Measurements from ENCODE around the gene RAD54L2.
"Not testable (repeated sequence)": the region's sequence is repeated elsewhere in the genome, so short reads cannot be mapped to it uniquely, and the experiment has no call there.

RAD54L2 gene

DNA sequence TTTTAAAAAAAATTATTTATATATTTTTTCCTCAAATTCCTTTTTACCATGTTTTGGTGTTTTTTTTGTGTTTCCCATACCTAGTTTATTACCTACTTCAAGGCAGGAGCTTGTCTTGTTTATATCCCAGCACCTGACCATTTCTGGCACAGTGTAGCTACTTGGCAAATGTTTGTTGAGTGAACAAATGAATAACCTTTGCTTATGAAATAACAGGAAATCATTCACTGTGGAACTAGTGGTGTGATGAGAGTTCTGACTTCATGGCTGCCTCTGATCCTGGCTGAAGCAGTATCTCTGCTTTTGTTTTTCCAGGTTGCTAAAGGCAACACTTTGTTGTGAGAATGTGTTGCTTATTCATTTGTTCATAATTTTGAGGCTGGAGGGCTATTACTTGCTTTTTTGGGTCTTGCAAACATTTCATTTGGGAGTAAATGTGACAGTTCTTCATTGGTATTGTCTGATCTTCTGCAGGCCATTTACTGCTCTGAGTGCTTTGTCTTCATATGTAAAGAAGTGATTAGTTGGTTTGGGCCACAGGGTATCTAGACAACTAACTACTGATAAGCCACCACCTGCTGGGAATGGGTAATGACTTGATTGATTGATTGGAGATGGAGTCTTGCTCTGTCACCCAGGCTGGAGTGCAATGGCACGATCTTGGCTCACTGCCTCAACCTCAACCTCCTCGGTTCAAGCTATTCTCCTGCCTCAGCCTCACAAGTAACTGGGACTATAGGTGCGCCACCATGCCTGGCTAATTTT is 5.7 kb downstream of the RAD54L2 start:
- Histone ChIP-seq H3K9me3 (no peaks in the 10 kb centered on the region), H3K9ac (no peak overlapping the region), H3K4me1 (peaks cover 15% of the 10 kb centered on the region), H3K4me2 (no peak overlapping the region), H3K27me3 (no peaks in the 10 kb centered on the region), H4K20me1 (peaks cover 98% of the 10 kb centered on the region), H3K36me3 (peaks cover 82% of the 10 kb centered on the region), H3K27ac (no peak overlapping the region), H3K4me3 (no peak overlapping the region)
- no peak for TF ChIP-seq Cebpa-rat (IDR thresholded peaks at IDR 0.05)

DNA sequence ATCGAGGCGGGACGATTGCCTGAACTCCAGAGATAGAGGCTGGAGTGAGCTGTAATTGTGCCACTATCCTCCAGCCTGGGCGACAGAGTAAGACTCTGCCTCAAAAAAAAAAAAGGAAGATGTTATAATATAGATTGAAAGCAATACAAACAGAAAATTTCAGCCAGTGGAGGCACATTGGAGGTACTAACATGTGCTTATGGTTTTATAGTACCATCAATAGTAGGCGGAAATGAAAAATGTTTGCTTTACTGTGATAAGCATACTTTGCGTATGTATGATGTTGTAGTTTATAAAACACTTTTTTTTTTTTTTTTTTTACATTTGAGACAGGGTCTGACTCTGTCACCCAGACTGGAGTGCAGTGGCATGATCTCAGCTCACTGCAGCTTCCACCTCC is 8.8 kb downstream of the RAD54L2 start:
- Histone ChIP-seq H4K20me1 (peaks cover 97% of the 10 kb centered on the region), H3K4me1 (no peaks in the 10 kb centered on the region), H3K9me3 (no peaks in the 10 kb centered on the region), H3K36me3 (peaks cover 96% of the 10 kb centered on the region), H3K27me3 (no peaks in the 10 kb centered on the region), H3K27ac (no peak overlapping the region), H3K4me3 (no peak overlapping the region), H3K4me2 (no peak overlapping the region), H3K9ac (no peak overlapping the region)
- no peak for TF ChIP-seq Cebpa-rat (IDR thresholded peaks at IDR 0.05)

DNA sequence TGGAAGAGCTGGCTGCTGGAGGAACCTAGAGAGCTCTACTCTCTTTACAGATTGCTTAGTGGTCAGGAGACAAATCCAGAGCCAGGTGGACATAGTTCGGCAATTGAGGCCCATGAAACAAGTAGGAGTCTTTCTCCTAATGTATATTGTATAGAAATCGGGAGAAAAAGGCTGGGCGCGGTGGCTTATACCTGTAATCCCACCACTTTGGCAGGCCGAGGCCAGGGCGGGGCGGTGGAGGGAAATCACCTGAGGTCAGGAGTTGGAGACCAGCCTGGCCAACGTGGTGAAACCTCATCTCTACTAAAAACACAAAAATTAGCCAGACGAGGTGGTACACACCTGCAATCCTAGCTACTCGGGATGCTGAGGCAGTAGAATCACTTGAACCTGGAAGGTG is 10.8 kb downstream of the RAD54L2 start:
- Histone ChIP-seq H3K4me2 (no peak overlapping the region), H3K27me3 (no peaks in the 10 kb centered on the region), H3K27ac (no peak overlapping the region), H3K4me1 (no peaks in the 10 kb centered on the region), H3K9ac (no peak overlapping the region), H3K9me3 (no peaks in the 10 kb centered on the region), H4K20me1 (peaks cover 90% of the 10 kb centered on the region), H3K36me3 (peaks cover 96% of the 10 kb centered on the region), H3K4me3 (no peak overlapping the region)
- no peak for TF ChIP-seq Cebpa-rat (IDR thresholded peaks at IDR 0.05)

DNA sequence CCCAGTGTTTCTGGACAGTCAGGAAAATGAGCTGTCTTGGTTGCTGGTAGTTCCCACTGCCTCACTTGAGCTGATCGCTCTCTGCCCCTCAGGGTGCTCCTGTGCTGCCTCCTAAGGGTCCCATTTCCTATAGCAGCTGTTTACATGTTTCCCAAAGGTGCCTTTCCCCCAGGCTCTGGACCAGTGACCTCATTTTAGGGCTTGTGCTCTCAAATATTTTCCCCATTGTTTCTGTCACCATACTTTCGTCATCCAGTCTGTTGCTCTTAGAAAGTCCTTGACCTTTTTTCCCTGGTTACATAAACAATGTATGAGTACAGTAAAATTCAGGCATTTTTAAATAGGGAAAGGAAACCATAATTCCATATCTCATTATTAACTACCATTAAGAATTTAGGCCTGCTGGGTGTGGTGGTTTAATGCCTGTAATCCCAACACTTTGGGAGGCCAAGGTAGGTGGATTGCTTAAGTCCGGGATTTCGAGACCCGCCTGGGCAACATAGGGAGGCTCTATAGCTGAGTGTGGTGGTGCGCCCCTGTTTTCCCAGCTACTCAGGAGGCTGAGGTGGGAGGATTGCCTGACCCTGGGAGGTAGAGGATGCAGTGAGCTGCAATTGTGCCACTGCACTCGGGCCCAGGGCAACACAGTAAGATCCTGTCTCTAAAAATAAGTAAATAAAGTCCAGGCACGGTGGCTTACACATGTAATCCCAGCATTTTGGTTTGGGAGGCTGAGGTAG is 11.7 kb downstream of the RAD54L2 start:
- no peak overlapping the region for H3K9ac ChIP-seq

DNA sequence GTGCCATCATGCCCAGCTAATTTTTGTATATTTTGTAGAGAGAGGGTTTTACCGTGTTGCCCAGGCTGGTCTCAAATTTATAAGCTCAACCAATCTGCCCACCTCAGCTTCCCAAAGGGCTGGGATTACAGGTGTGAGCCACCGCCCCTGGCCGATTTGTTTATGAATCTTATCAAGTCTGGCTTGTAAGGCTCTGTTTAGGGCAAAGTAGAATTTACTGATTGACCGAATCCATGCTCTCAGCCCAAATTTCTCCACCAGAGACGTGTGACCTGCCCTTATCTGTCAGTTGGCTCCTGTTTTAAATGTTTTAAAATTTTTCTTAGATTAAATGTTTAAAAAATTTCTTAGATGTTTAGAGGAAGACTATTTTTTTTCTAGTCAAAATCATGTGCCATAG is 19.5 kb downstream of the RAD54L2 start:
- TF ChIP-seq Cebpa-rat (IDR thresholded peaks at IDR 0.05), result no peak
- Histone ChIP-seq H3K4me1 (no peaks in the 10 kb centered on the region), H3K9me3 (no peaks in the 10 kb centered on the region), H3K27ac (no peak overlapping the region), H3K9ac (no peak overlapping the region), H4K20me1 (peaks cover 75% of the 10 kb centered on the region), H3K27me3 (no peaks in the 10 kb centered on the region), H3K4me3 (no peak overlapping the region), H3K36me3 (peaks cover 83% of the 10 kb centered on the region), H3K4me2 (no peak overlapping the region)

More for the DNA sequence above, 11.7 kb downstream of the RAD54L2 start:
- H4K20me1 ChIP-seq, result peaks cover 90% of the 10 kb centered on the region
- no peaks in the 10 kb centered on the region for H3K27me3 ChIP-seq
- H3K27ac ChIP-seq, result no peak overlapping the region
- peaks cover 96% of the 10 kb centered on the region for H3K36me3 ChIP-seq
- no peak for TF ChIP-seq Cebpa-rat (IDR thresholded peaks at IDR 0.05)
- H3K9me3 ChIP-seq, result no peaks in the 10 kb centered on the region
- H3K4me3 ChIP-seq, result no peak overlapping the region
- H3K4me1 ChIP-seq, result no peaks in the 10 kb centered on the region
- no peak overlapping the region for H3K4me2 ChIP-seq

DNA sequence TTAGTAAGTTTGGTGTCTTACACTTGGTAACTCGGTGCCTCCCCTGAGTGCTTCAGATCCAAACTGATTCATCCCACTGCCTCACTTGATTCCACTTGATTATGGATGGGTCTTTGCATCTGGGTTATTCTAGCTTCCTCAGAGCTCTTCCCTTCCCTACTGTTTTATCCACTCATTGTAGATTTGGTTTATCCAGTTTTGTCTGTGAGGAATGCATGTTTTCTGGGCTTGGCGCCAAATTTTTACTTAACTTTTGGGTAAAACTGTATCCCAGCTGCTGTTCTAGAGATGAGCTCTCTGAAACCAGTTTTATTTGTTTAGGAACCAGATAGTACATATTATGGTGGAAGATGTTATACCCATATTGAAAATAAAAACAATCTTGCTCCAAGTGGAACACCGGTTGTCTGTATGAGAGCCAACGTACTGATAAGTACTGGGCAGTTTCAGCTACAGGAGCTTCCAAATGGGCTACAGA is 20.9 kb downstream of the RAD54L2 start:
- Histone ChIP-seq H3K27ac (no peak overlapping the region), H3K36me3 (peaks cover 68% of the 10 kb centered on the region), H3K4me3 (no peak overlapping the region), H3K4me1 (peaks cover 10% of the 10 kb centered on the region), H3K9me3 (no peaks in the 10 kb centered on the region), H4K20me1 (peaks cover 76% of the 10 kb centered on the region), H3K4me2 (no peak overlapping the region), H3K9ac (no peak overlapping the region), H3K27me3 (no peaks in the 10 kb centered on the region)
- no peak for TF ChIP-seq Cebpa-rat (IDR thresholded peaks at IDR 0.05)

DNA sequence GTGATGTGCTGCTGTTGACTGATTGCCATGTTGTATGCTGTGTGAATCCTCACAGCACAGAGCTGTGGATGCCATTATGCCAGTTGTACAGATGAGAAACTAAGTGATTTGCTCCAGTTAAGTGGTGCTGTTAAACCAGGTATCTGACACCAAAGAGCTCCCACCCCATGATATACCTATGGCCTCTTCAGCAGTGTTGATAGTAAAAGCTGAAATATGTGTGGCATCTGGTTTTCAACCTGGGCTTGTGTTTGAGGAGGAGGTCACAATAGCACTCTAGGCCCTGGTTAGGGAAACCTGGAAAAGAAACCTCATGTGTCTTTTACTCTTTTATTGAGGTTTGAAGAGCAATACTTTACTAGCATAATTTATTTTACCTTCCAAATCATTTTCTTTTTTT is 21.4 kb downstream of the RAD54L2 start:
- no peak for TF ChIP-seq Cebpa-rat (IDR thresholded peaks at IDR 0.05)
- Histone ChIP-seq H3K4me1 (peaks cover 10% of the 10 kb centered on the region), H4K20me1 (peaks cover 76% of the 10 kb centered on the region), H3K27ac (no peak overlapping the region), H3K9me3 (no peaks in the 10 kb centered on the region), H3K4me3 (no peak overlapping the region), H3K9ac (no peak overlapping the region), H3K4me2 (no peak overlapping the region), H3K36me3 (peaks cover 63% of the 10 kb centered on the region), H3K27me3 (no peaks in the 10 kb centered on the region)

DNA sequence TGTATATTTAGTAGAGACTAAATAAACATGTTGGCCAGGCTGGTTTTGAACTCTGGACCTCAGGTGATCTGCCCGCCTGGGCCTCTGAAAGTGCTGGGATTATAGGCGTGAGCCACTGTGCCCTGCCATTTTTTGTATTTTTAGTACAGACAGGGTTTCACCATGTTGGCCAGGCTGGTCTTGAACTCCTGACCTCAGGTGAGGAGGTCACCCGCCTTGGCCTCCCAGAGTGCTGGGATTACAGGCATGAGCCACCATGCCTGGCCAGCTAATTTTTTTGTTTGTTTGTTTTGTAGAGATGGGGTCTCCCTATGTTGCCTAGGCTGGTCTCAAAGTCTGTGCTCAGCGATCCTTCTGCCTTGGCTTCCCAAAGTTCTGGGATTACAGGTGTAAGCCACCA is 23.9 kb downstream of the RAD54L2 start:
- peaks cover 39% of the 10 kb centered on the region for H3K36me3 ChIP-seq
- not testable (repeated sequence) for H3K4me3 ChIP-seq, H3K9me3 ChIP-seq, H3K27ac ChIP-seq, H3K27me3 ChIP-seq, H3K9ac ChIP-seq, H3K4me2 ChIP-seq
- peaks cover 84% of the 10 kb centered on the region for H4K20me1 ChIP-seq
- peaks cover 23% of the 10 kb centered on the region for H3K4me1 ChIP-seq

DNA sequence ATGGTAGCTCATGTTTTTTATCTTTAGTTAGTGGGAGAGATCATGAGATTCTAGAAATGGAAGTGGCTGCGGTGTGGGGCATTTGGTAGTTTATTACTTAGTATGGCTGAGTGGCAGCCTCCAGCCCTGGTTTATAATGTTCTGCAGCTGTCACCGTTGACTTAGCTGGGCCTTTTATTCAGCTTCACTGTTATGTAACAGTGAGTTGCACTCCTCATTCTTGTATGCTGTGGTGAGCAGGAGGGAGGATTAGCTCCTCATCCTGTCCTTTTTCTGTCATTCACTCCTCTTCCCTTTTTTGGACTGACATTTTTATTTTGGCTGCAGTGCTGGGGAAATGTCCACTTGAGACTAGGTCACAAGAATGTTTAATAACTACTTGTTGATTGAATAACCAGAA is 29.5 kb downstream of the RAD54L2 start:
- Histone ChIP-seq H3K9ac (no peak overlapping the region), H3K9me3 (0 out of 2 replicates have a peak, but pooled peaks cover under 1% of the 10 kb centered on the region), H4K20me1 (peaks cover 77% of the 10 kb centered on the region), H3K4me2 (peak overlapping the region; percentile 3; the same call in 1 of the 2 replicates), H3K36me3 (peaks cover 20% of the 10 kb centered on the region), H3K4me1 (peaks cover 51% of the 10 kb centered on the region), H3K27me3 (no peaks in the 10 kb centered on the region), H3K4me3 (no peak overlapping the region), H3K27ac (no peak overlapping the region)
- no peak for TF ChIP-seq Cebpa-rat (IDR thresholded peaks at IDR 0.05)

DNA sequence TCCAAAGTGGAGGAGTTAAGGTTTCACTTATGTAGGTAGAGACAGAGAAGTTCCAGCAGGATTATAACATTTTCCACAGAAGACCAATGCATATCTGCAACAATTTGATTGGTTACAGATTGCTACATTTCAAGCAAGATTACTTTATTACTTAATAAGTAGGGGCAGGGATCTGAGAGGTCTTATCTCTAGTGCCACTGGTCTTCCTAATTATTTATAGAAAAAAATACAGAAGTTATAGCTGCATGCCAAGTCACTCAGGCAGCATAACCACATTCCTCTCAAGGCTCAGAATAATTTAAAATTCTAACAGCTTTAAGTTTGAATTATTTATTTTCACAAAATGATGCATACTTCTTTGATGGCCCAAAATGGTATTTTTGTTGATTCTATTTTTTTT is 30.5 kb downstream of the RAD54L2 start:
- Histone ChIP-seq H3K27ac (no peak overlapping the region), H3K9ac (no peak overlapping the region), H3K9me3 (0 out of 2 replicates have a peak, but pooled peaks cover 6% of the 10 kb centered on the region), H3K4me3 (no peak overlapping the region), H3K36me3 (peaks cover 26% of the 10 kb centered on the region), H3K4me1 (peaks cover 42% of the 10 kb centered on the region), H3K4me2 (0 out of 2 replicates have a peak overlapping the region, but pooled peaks have one; percentile 1), H4K20me1 (peaks cover 67% of the 10 kb centered on the region), H3K27me3 (no peaks in the 10 kb centered on the region)
- no peak for TF ChIP-seq Cebpa-rat (IDR thresholded peaks at IDR 0.05)
